Skeletal muscle tissue (tissue), 4 donors: Measurements from ENCODE around the gene IL7R. TPM values are rescaled to one million over a fixed set of nuclear protein-coding genes. Genes with fewer than 3 reads are reported as not detected.

ENCODE experiments used
- H3K27ac ChIP-seq: one replicate; pipeline ENCODE4 v1.7.0; 2013; ENCODE audit warnings: mild to moderate bottlenecking, low read depth, low read length, inconsistent platforms
- H3K27me3 ChIP-seq, 3 donors: one replicate each; pipeline ENCODE4 v1.7.0; 2013; ENCODE audit warnings: low read length in 3 of 3; ENCODE audit not compliant: control insufficient read depth in 3 of 3, insufficient read depth in 3 of 3
- H3K36me3 ChIP-seq, 3 donors: one replicate each; pipeline ENCODE4 v1.7.0; 2013; ENCODE audit warnings: low read length in 3 of 3; ENCODE audit not compliant: control insufficient read depth in 3 of 3, insufficient read depth in 3 of 3
- H3K4me1 ChIP-seq, 3 donors: one replicate each; pipeline ENCODE4 v1.7.0; 2013; ENCODE audit warnings: low read length in 3 of 3, mild to moderate bottlenecking in 3 of 3; ENCODE audit not compliant: control insufficient read depth in 3 of 3, insufficient read depth in 3 of 3
- H3K4me3 ChIP-seq, 3 donors: one replicate each; pipeline ENCODE4 v1.7.0; 2013; ENCODE audit warnings: low read length in 3 of 3
- H3K9ac ChIP-seq, 3 donors: one replicate each; pipeline ENCODE4 v1.7.0; 2013; ENCODE audit warnings: low read length in 3 of 3, mild to moderate bottlenecking in 3 of 3, moderate library complexity in 2 of 3, low read depth in 1 of 3
- H3K9me3 ChIP-seq, 3 donors: one replicate each; pipeline ENCODE4 v1.7.0; 2013; ENCODE audit warnings: low read length in 3 of 3; ENCODE audit not compliant: control insufficient read depth in 3 of 3
- total RNA-seq: library from RNA; depleted of rRNA; stranded (reverse); fragments of >200 nt; gene quantifications from one replicate; pipeline ENCODE4 v1.2.3, GENCODE V29; 2014
- donor health status: Osteomylitis.

IL7R gene
- 0.52 TPM for total RNA-seq

GRCh38 chr5:35856765-35857351 lies at the start of gene IL7R:
Gene IL7R, plus strand, starts transcription at chr5:35856891. Its CDS starts 87 bp downstream, at chr5:35856978.
- H3K9ac ChIP-seq, result no peak within 1 kb of the TSS
- H3K27me3 ChIP-seq, result no peaks in the 10 kb centered on the region
- peaks cover 0 to 1% (median 0%) of the 10 kb centered on the region in 3 donors for H3K4me1 ChIP-seq
- no peaks in the 10 kb centered on the region for H3K36me3 ChIP-seq
- no peak within 1 kb of the TSS for H3K4me3 ChIP-seq
- no peaks in the 10 kb centered on the region for H3K9me3 ChIP-seq
- no peak within 1 kb of the TSS for H3K27ac ChIP-seq

- Histone ChIP-seq H3K27me3 (no peaks in the 10 kb centered on the region), H3K4me1 (no peaks in the 10 kb centered on the region), H3K4me3 (no peak overlapping the region), H3K36me3 (no peaks in the 10 kb centered on the region), H3K9me3 (no peaks in the 10 kb centered on the region), H3K9ac (no peak overlapping the region), H3K27ac (no peak overlapping the region)
Measured at GRCh38 chr5:35810601-35811000, 46.1 kb upstream of the IL7R start.

- no peaks in the 10 kb centered on the region for H3K4me1 ChIP-seq
- no peaks in the 10 kb centered on the region for H3K9me3 ChIP-seq
- no peaks in the 10 kb centered on the region for H3K36me3 ChIP-seq
- H3K9ac ChIP-seq, result no peak overlapping the region
- no peaks in the 10 kb centered on the region for H3K27me3 ChIP-seq
- no peak overlapping the region for H3K4me3 ChIP-seq
- no peak overlapping the region for H3K27ac ChIP-seq
Measured at GRCh38 chr5:35811108-35811741, 45.5 kb upstream of the IL7R start.

- no peaks in the 10 kb centered on the region for H3K27me3 ChIP-seq
- H3K27ac ChIP-seq, result no peak overlapping the region
- H3K9me3 ChIP-seq, result no peaks in the 10 kb centered on the region
- H3K36me3 ChIP-seq, result no peaks in the 10 kb centered on the region
- no peak overlapping the region for H3K4me3 ChIP-seq
- H3K9ac ChIP-seq, result no peak overlapping the region
- H3K4me1 ChIP-seq, result no peaks in the 10 kb centered on the region
Measured at GRCh38 chr5:35813521-35813920, 43.2 kb upstream of the IL7R start.

GRCh38 chr5:35815089-35815936 lies 41.4 kb upstream of the IL7R start:
- no peak overlapping the region for H3K27ac ChIP-seq
- no peak overlapping the region for H3K9ac ChIP-seq
- H3K9me3 ChIP-seq, result no peaks in the 10 kb centered on the region
- H3K36me3 ChIP-seq, result no peaks in the 10 kb centered on the region
- no peaks in the 10 kb centered on the region for H3K27me3 ChIP-seq
- no peaks in the 10 kb centered on the region for H3K4me1 ChIP-seq
- H3K4me3 ChIP-seq, result no peak overlapping the region

GRCh38 chr5:35816881-35817521 lies 39.7 kb upstream of the IL7R start:
- Histone ChIP-seq H3K36me3 (no peaks in the 10 kb centered on the region), H3K9ac (no peak overlapping the region), H3K9me3 (no peaks in the 10 kb centered on the region), H3K27ac (no peak overlapping the region), H3K4me3 (no peak overlapping the region), H3K27me3 (no peaks in the 10 kb centered on the region), H3K4me1 (no peaks in the 10 kb centered on the region)

- H3K4me1 ChIP-seq, result no peaks in the 10 kb centered on the region
- no peaks in the 10 kb centered on the region for H3K36me3 ChIP-seq
- H3K27me3 ChIP-seq, result no peaks in the 10 kb centered on the region
- H3K27ac ChIP-seq, result no peak overlapping the region
- no peak overlapping the region for H3K9ac ChIP-seq
- no peak overlapping the region for H3K4me3 ChIP-seq
- no peaks in the 10 kb centered on the region for H3K9me3 ChIP-seq
Measured at GRCh38 chr5:35819026-35819425, 37.7 kb upstream of the IL7R start.

- Histone ChIP-seq H3K4me3 (no peak overlapping the region), H3K27ac (no peak overlapping the region), H3K36me3 (no peaks in the 10 kb centered on the region), H3K27me3 (no peaks in the 10 kb centered on the region), H3K9me3 (no peaks in the 10 kb centered on the region), H3K4me1 (no peaks in the 10 kb centered on the region), H3K9ac (no peak overlapping the region)
Measured at GRCh38 chr5:35819668-35820067, 37.0 kb upstream of the IL7R start.

GRCh38 chr5:35820735-35821134 lies 36.0 kb upstream of the IL7R start:
- Histone ChIP-seq H3K36me3 (no peaks in the 10 kb centered on the region), H3K9ac (no peak overlapping the region), H3K27ac (no peak overlapping the region), H3K9me3 (no peaks in the 10 kb centered on the region), H3K4me3 (no peak overlapping the region), H3K27me3 (no peaks in the 10 kb centered on the region), H3K4me1 (no peaks in the 10 kb centered on the region)

GRCh38 chr5:35821513-35821912 lies 35.2 kb upstream of the IL7R start:
- Histone ChIP-seq H3K27me3 (peaks cover 0 to 4% (median 0%) of the 10 kb centered on the region in 3 donors), H3K4me1 (no peaks in the 10 kb centered on the region), H3K9me3 (no peaks in the 10 kb centered on the region), H3K9ac (no peak overlapping the region), H3K4me3 (no peak overlapping the region), H3K36me3 (no peaks in the 10 kb centered on the region), H3K27ac (no peak overlapping the region)
